ENCODE measurements around the gene TAPBP.

DNA sequence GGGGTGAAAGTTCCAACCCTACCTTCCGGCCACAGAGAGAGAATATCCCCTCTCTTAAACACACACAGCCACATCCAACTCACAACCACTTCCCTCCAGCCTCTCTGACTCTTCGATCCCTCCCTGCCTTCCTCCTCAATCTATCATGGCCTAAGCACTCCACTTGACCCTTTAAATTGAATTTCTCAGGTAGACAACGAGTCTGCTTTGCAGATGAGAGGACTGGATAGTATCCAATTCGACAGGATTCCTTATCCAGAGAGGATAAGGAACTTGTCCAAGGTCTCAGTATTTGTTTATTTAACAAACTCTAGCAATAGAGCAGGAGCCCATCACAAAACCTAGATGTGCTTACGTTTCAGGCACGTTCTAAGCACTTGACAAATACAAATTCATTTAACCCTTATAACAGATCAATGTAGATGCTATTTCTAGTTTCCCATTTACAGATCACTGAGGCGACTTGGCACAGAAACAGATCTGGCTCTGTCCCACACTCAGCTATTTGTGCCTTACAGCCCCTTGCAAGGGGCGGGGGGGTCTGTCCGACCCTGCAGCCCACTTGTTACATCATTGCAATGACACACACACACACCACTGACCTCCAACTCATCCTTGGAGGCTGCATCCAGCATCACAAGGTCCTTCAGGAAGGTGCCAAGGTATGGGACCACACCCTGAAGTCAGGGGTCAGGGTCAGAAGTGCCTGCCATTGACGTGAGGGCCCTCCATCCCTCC is 19.6 kb downstream of the TAPBP start:
- TF ChIP-seq, protein P1, sequence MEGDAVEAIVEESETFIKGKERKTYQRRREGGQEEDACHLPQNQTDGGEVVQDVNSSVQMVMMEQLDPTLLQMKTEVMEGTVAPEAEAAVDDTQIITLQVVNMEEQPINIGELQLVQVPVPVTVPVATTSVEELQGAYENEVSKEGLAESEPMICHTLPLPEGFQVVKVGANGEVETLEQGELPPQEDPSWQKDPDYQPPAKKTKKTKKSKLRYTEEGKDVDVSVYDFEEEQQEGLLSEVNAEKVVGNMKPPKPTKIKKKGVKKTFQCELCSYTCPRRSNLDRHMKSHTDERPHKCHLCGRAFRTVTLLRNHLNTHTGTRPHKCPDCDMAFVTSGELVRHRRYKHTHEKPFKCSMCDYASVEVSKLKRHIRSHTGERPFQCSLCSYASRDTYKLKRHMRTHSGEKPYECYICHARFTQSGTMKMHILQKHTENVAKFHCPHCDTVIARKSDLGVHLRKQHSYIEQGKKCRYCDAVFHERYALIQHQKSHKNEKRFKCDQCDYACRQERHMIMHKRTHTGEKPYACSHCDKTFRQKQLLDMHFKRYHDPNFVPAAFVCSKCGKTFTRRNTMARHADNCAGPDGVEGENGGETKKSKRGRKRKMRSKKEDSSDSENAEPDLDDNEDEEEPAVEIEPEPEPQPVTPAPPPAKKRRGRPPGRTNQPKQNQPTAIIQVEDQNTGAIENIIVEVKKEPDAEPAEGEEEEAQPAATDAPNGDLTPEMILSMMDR (IDR thresholded peaks at IDR 0.05) = no peak
- TF ChIP-seq POLR2A (IDR thresholded peaks at IDR 0.05) = no peak

Data from tibial nerve (tissue), 3 donors.